Parathyroid adenoma (tissue), 2 donors: ENCODE measurements around the gene RTKN.

Experiments used
- H2AFZ ChIP-seq: fragments of 300-600 bp; sonication (generic); one replicate; pipeline ENCODE4 v1.7.0; 2017; ENCODE audit warnings: antibody characterized with exemption, mild to moderate bottlenecking
- H3K27ac ChIP-seq: fragments of 300-600 bp; sonication (generic); one replicate; pipeline ENCODE4 v1.7.0; 2017
- H3K27me3 ChIP-seq: fragments of 300-600 bp; sonication (generic); one replicate; pipeline ENCODE4 v1.7.0; 2017; ENCODE audit warnings: low read length; ENCODE audit not compliant: control insufficient read depth, insufficient read depth
- H3K36me3 ChIP-seq: fragments of 300-600 bp; sonication (generic); one replicate; pipeline ENCODE4 v1.7.0; 2017; ENCODE audit warnings: low read length; ENCODE audit not compliant: control insufficient read depth, insufficient read depth
- H3K4me1 ChIP-seq: fragments of 300-600 bp; sonication (generic); one replicate; pipeline ENCODE4 v1.7.0; 2017; ENCODE audit warnings: control low read depth
- H3K4me2 ChIP-seq: fragments of 300-600 bp; sonication (generic); one replicate; pipeline ENCODE4 v1.7.0; 2017; ENCODE audit warnings: low read length
- H3K4me3 ChIP-seq: fragments of 300-600 bp; sonication (generic); one replicate; pipeline ENCODE4 v1.7.0; 2017; ENCODE audit warnings: low read depth, low read length
- H3K79me2 ChIP-seq: fragments of 300-600 bp; sonication (generic); one replicate; pipeline ENCODE4 v1.7.0; 2017; ENCODE audit warnings: control low read depth
- H3K9ac ChIP-seq: fragments of 300-600 bp; sonication (generic); one replicate; pipeline ENCODE4 v1.7.0; 2017; ENCODE audit warnings: mild to moderate bottlenecking
- H3K9me3 ChIP-seq: fragments of 300-600 bp; sonication (generic); one replicate; pipeline ENCODE4 v1.7.0; 2017; ENCODE audit warnings: low read length; ENCODE audit not compliant: control insufficient read depth
- TF ChIP-seq, protein P1 (sequence below): fragments of 300-600 bp; sonication (generic); IDR thresholded peaks from one replicate; pipeline ENCODE4 v1.7.0; 2017; ENCODE audit warnings: antibody characterized with exemption, mild to moderate bottlenecking
- donor health status: primary hyperparathyroidism.

Gene RTKN

DNA sequence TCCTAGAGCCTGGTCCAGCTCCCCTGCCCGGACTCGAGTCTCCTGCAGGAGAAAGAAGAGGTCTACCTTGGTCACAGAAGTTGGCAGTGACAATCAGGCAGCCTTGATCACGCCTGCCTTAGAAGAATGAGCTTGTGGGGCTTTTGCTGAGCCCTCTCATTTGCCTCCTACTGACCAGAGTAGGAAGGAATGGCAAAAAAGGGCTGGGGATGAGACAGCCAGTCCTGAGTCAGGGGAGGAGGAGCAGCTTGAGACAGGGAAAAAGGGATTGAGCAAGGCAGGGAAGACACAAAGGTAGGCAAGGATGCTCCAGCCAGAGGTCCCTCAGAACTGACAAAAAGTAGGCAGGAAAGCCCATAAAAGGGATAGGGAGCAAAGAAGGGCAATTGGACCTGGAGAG is 14.2 kb downstream of the RTKN start:
- TF ChIP-seq, protein P1, sequence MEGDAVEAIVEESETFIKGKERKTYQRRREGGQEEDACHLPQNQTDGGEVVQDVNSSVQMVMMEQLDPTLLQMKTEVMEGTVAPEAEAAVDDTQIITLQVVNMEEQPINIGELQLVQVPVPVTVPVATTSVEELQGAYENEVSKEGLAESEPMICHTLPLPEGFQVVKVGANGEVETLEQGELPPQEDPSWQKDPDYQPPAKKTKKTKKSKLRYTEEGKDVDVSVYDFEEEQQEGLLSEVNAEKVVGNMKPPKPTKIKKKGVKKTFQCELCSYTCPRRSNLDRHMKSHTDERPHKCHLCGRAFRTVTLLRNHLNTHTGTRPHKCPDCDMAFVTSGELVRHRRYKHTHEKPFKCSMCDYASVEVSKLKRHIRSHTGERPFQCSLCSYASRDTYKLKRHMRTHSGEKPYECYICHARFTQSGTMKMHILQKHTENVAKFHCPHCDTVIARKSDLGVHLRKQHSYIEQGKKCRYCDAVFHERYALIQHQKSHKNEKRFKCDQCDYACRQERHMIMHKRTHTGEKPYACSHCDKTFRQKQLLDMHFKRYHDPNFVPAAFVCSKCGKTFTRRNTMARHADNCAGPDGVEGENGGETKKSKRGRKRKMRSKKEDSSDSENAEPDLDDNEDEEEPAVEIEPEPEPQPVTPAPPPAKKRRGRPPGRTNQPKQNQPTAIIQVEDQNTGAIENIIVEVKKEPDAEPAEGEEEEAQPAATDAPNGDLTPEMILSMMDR, result no peak
- Histone ChIP-seq H3K27ac (no peak overlapping the region), H3K36me3 (no peaks in the 10 kb centered on the region), H3K27me3 (no peaks in the 10 kb centered on the region), H3K9ac (no peak overlapping the region), H3K4me1 (no peaks in the 10 kb centered on the region), H2AFZ (no peak overlapping the region), H3K4me3 (no peak overlapping the region), H3K79me2 (peaks cover 2% of the 10 kb centered on the region), H3K4me2 (no peak overlapping the region), H3K9me3 (no peaks in the 10 kb centered on the region)

- Histone ChIP-seq H3K36me3 (no peaks in the 10 kb centered on the region), H3K9me3 (no peaks in the 10 kb centered on the region), H3K4me3 (no peak overlapping the region), H3K27ac (no peak overlapping the region), H3K4me2 (no peak overlapping the region), H3K79me2 (no peaks in the 10 kb centered on the region), H3K9ac (no peak overlapping the region), H3K27me3 (no peaks in the 10 kb centered on the region), H3K4me1 (no peaks in the 10 kb centered on the region), H2AFZ (no peak overlapping the region)
- TF ChIP-seq, protein P1, result no peak
Observed at GRCh38 chr2:74426181-74426758, 15.5 kb downstream of the RTKN start.

DNA sequence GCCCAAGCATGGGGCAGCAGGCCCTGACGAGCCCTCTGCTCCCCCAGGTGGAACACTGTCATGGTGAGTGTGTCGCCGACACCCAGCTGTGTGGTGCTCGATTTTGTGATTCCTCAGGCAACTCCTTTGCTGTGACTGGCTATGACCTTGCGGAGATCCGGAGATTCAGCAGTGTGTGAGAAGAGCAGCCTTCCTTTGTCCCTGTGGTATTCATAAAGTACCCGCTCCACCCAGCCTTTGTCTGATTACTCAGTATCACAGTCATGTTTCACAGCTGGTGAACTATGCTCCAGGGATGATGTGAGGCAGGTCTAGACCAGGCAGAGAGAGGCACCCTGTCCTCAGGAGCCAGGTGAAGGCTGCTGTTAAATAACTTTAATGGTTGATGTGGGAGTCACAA is 16.2 kb downstream of the RTKN start:
- Histone ChIP-seq H3K79me2 (no peaks in the 10 kb centered on the region), H3K4me3 (no peak overlapping the region), H3K27ac (no peak overlapping the region), H2AFZ (no peak overlapping the region), H3K9ac (no peak overlapping the region), H3K27me3 (no peaks in the 10 kb centered on the region), H3K36me3 (no peaks in the 10 kb centered on the region), H3K4me1 (no peaks in the 10 kb centered on the region), H3K4me2 (no peak overlapping the region), H3K9me3 (no peaks in the 10 kb centered on the region)
- TF ChIP-seq, protein P1, result no peak

- Histone ChIP-seq H3K27ac (no peak overlapping the region), H2AFZ (no peak overlapping the region), H3K27me3 (no peaks in the 10 kb centered on the region), H3K4me2 (no peak overlapping the region), H3K9me3 (no peaks in the 10 kb centered on the region), H3K79me2 (no peaks in the 10 kb centered on the region), H3K36me3 (no peaks in the 10 kb centered on the region), H3K9ac (no peak overlapping the region), H3K4me3 (no peak overlapping the region), H3K4me1 (no peaks in the 10 kb centered on the region)
- TF ChIP-seq, protein P1, result no peak
Observed at GRCh38 chr2:74424995-74425406, 16.7 kb downstream of the RTKN start.
